Neutrophil (primary cell): ENCODE measurements around the gene SNX5.
"Not testable (repeated sequence)": the region's sequence is repeated elsewhere in the genome, so short reads cannot be mapped to it uniquely, and the experiment has no call there.

Source experiments
- H3K27ac ChIP-seq: fragments of 200-600 bp; sonication (generic); 2 replicates; pipeline ENCODE4 v1.5.1; 2016; ENCODE audit warnings: mild to moderate bottlenecking, moderate library complexity
- H3K27me3 ChIP-seq: fragments of 200-600 bp; sonication (generic); 2 replicates; pipeline ENCODE4 v1.6.0; 2016; ENCODE audit warnings: mild to moderate bottlenecking
- H3K36me3 ChIP-seq: fragments of 200-600 bp; sonication (generic); 2 replicates; pipeline ENCODE4 v1.5.1; 2017
- H3K4me1 ChIP-seq, 2 experiments: fragments of 200-600 bp in 1 of 2; sonication (generic) in 1 of 2; 1 replicate in 1 of 2; 2 replicates in 1 of 2; pipeline versions ENCODE4 v1.5.1 to v1.6.1; 2013 to 2016; ENCODE audit warnings: low read depth in 1 of 2, low read length in 1 of 2, mild to moderate bottlenecking in 1 of 2, moderate library complexity in 1 of 2; ENCODE audit not compliant: control insufficient read depth in 1 of 2, insufficient read depth in 1 of 2
- H3K4me3 ChIP-seq, 2 experiments: fragments of 200-600 bp in 1 of 2; sonication (generic) in 1 of 2; 1 replicate in 1 of 2; 2 replicates in 1 of 2; pipeline ENCODE4 v1.5.1; 2013 to 2016; ENCODE audit warnings: low read depth in 1 of 2, low read length in 1 of 2, mild to moderate bottlenecking in 1 of 2, moderate library complexity in 1 of 2
- H3K9me3 ChIP-seq: fragments of 200-600 bp; sonication (generic); 2 replicates; pipeline ENCODE4 v1.5.1; 2016
- CTCF ChIP-seq: fragments of 200-600 bp; sonication (generic); IDR thresholded peaks from 2 replicates; pipeline ENCODE4 v1.5.1; 2016; ENCODE audit warnings: antibody characterized with exemption

SNX5 gene

GRCh38 chr20:17961587-17961940, 7.0 kb downstream of the SNX5 start:
- no peak for TF ChIP-seq CTCF
- H3K27me3 ChIP-seq, result no peaks in the 10 kb centered on the region
- H3K36me3 ChIP-seq, result no peaks in the 10 kb centered on the region
- H3K4me1 ChIP-seq, result peaks cover 42% of the 10 kb centered on the region in 2 experiments
- no peaks in the 10 kb centered on the region for H3K9me3 ChIP-seq
- no peak overlapping the region for H3K4me3 ChIP-seq
- peak overlapping the region; percentile 68 for H3K27ac ChIP-seq

- H3K9me3 ChIP-seq, result no peaks in the 10 kb centered on the region
- peak overlapping the region; percentile 68 for H3K27ac ChIP-seq
- H3K27me3 ChIP-seq, result no peaks in the 10 kb centered on the region
- no peak for TF ChIP-seq CTCF
- peaks cover 40 to 41% of the 10 kb centered on the region in 2 experiments for H3K4me1 ChIP-seq
- no peaks in the 10 kb centered on the region for H3K36me3 ChIP-seq
- H3K4me3 ChIP-seq, result no peak overlapping the region
Measured at GRCh38 chr20:17960927-17961586, 7.5 kb downstream of the SNX5 start.

- H3K4me3 ChIP-seq, H3K36me3 ChIP-seq, H3K27me3 ChIP-seq, H3K9me3 ChIP-seq: not testable (repeated sequence)
- Histone ChIP-seq H3K27ac (peak overlapping the region; percentile 68), H3K4me1 (peaks cover 34 to 36% of the 10 kb centered on the region in 2 experiments)
Measured at GRCh38 chr20:17960400-17960885, 8.2 kb downstream of the SNX5 start.

GRCh38 chr20:17959257-17959627, 9.4 kb downstream of the SNX5 start:
- peak overlapping the region; percentile 11 for H3K27ac ChIP-seq
- no peak for TF ChIP-seq CTCF
- peaks cover 22 to 24% of the 10 kb centered on the region in 2 experiments for H3K4me1 ChIP-seq

GRCh38 chr20:17958373-17959256, 10.0 kb downstream of the SNX5 start:
- H3K4me1 ChIP-seq, result peaks cover 17 to 22% of the 10 kb centered on the region in 2 experiments
- H3K27ac ChIP-seq, result peak overlapping the region; percentile 11
- peaks cover 17% of the 10 kb centered on the region for H3K36me3 ChIP-seq
- no peak for TF ChIP-seq CTCF
- no peaks in the 10 kb centered on the region for H3K9me3 ChIP-seq
- no peaks in the 10 kb centered on the region for H3K27me3 ChIP-seq
- no peak overlapping the region for H3K4me3 ChIP-seq

More at GRCh38 chr20:17959257-17959627, 9.4 kb downstream of the SNX5 start:
- Histone ChIP-seq H3K9me3 (no peaks in the 10 kb centered on the region), H3K4me3 (no peak overlapping the region), H3K27me3 (no peaks in the 10 kb centered on the region), H3K36me3 (peaks cover 11% of the 10 kb centered on the region)
